Measurements from ENCODE around the gene ZFAND2A. TPM values are rescaled to one million over a fixed set of nuclear protein-coding genes. Genes with fewer than 3 reads are reported as not detected.

ZFAND2A gene
- polyA plus RNA-seq, 1 donor (not counting 4 experiments of a cell fraction or from before 2014, with no cell fraction given) = 25.5 TPM

DNA sequence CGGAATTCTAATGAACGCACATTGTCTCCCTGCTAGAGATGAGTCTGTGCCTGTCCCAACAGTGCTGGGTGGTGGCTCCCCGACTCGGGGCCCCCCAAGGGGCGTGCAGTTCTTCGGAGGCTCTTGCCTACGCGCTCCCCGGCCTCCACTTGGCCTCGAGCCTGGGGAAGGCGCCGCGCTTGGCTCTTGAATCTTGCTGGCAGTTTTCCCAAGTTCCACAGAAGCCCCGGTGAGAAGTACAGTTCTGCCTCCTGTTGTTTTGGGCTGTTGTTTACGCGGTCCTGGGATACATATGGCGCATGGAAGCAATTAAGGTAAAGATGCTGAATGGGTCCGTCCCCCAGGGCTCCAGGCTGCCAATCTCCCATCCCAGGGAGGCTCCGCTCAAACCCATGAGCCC lies 40.0 kb upstream of the ZFAND2A start:
- TF ChIP-seq, protein P1, sequence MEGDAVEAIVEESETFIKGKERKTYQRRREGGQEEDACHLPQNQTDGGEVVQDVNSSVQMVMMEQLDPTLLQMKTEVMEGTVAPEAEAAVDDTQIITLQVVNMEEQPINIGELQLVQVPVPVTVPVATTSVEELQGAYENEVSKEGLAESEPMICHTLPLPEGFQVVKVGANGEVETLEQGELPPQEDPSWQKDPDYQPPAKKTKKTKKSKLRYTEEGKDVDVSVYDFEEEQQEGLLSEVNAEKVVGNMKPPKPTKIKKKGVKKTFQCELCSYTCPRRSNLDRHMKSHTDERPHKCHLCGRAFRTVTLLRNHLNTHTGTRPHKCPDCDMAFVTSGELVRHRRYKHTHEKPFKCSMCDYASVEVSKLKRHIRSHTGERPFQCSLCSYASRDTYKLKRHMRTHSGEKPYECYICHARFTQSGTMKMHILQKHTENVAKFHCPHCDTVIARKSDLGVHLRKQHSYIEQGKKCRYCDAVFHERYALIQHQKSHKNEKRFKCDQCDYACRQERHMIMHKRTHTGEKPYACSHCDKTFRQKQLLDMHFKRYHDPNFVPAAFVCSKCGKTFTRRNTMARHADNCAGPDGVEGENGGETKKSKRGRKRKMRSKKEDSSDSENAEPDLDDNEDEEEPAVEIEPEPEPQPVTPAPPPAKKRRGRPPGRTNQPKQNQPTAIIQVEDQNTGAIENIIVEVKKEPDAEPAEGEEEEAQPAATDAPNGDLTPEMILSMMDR (optimal IDR thresholded peaks at IDR 0.05 in 1 of 3, IDR thresholded peaks at IDR 0.05 in 1 of 3, conservative IDR thresholded peaks at IDR 0.05 in 1 of 3; ENCODE audit: extremely low read depth in 1 of 3, insufficient read depth in 2 of 3, low read length in 3 of 3) = no peak
- no peak for TF ChIP-seq EZH2 (IDR thresholded peaks at IDR 0.05; ENCODE audit: low read length)
- H3K4me1 ChIP-seq (ENCODE audit: control insufficient read depth, extremely low read depth, insufficient read depth, low read length) = no peaks in the 10 kb centered on the region
- FAIRE-seq (no peak), DNase-seq (ENCODE audit: low read depth, low spot score) (no peak)
- no peak overlapping the region for H2AFZ ChIP-seq (ENCODE audit: control insufficient read depth, low read length)
- no peak overlapping the region for H3K4me2 ChIP-seq (ENCODE audit: control insufficient read depth, extremely low read depth, insufficient read depth, low read depth, low read length)
- no peaks in the 10 kb centered on the region for H4K20me1 ChIP-seq (ENCODE audit: control insufficient read depth, extremely low read depth, insufficient read depth, low read length)
- no peaks in the 10 kb centered on the region for H3K9me3 ChIP-seq (ENCODE audit: control insufficient read depth, low read depth, low read length)
- dilution Hi-C loops (cut with MboI; ENCODE audit: extremely low pct_ligation_motif_present, low sequenced_read_pairs) = no loop called here
- no peaks in the 10 kb centered on the region for H3K36me3 ChIP-seq (ENCODE audit: control insufficient read depth in 2 of 2, extremely low read depth in 1 of 2, insufficient read depth in 2 of 2, low read length in 2 of 2)
- peaks cover 22% of the 10 kb centered on the region for H3K27me3 ChIP-seq (ENCODE audit: control insufficient read depth, extremely low read depth, insufficient read depth, low read length)
- no peak overlapping the region for H3K9ac ChIP-seq (ENCODE audit: control insufficient read depth, extremely low read depth, insufficient read depth, low read length)
- no peaks in the 10 kb centered on the region for H3K9me1 ChIP-seq (ENCODE audit: control insufficient read depth, extremely low read depth, insufficient read depth, low read length)
- H3K4me3 ChIP-seq (ENCODE audit: control insufficient read depth in 2 of 3, extremely low read depth in 1 of 3, insufficient read depth in 2 of 3, low read depth in 1 of 3, low read length in 3 of 3) = no peak overlapping the region
- H3K27ac ChIP-seq (ENCODE audit: control insufficient read depth, insufficient read depth, low read length) = no peak overlapping the region
- no peaks in the 10 kb centered on the region for H3K79me2 ChIP-seq (ENCODE audit: control insufficient read depth, insufficient read depth, low read length)

DNA sequence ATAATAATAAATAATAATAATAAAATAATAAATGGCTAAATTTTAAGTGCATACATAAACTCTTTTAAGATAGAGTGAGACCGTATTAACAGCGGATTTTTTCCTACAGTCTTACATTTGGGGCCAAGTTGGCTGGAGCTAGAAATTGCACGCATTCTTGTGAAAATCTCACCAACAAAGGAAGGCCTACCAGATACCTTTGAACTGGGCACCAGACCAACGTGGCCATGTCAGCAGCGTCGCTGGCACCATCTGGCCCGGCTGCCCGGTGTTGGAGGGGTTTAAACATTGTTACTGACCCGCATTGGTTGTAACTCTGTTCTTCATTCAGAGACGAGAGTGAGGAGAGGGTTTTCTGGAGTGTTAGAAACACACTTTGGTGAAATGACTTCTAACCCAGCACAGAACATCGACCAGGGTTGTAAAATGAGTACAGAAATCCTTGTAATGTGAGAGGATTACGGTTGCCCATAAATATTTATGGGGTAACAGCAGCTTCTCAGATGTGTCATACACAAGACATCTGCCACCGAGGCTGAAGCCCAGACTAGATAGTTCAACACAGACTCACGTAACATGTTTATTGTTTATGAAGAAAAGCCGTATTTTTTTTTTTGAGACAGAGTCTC lies 38.1 kb upstream of the ZFAND2A start:
- peaks cover 36% of the 10 kb centered on the region for H3K27me3 ChIP-seq (ENCODE audit: control insufficient read depth, extremely low read depth, insufficient read depth, low read length)
- no peaks in the 10 kb centered on the region for H3K79me2 ChIP-seq (ENCODE audit: control insufficient read depth, insufficient read depth, low read length)
- peaks cover 3% of the 10 kb centered on the region for H3K4me1 ChIP-seq (ENCODE audit: control insufficient read depth, extremely low read depth, insufficient read depth, low read length)
- no peaks in the 10 kb centered on the region for H3K9me3 ChIP-seq (ENCODE audit: control insufficient read depth, low read depth, low read length)
- H4K20me1 ChIP-seq (ENCODE audit: control insufficient read depth, extremely low read depth, insufficient read depth, low read length) = no peaks in the 10 kb centered on the region
- H3K27ac ChIP-seq (ENCODE audit: control insufficient read depth, insufficient read depth, low read length) = no peak overlapping the region
- H3K9me1 ChIP-seq (ENCODE audit: control insufficient read depth, extremely low read depth, insufficient read depth, low read length) = no peaks in the 10 kb centered on the region
- H3K4me3 ChIP-seq (ENCODE audit: control insufficient read depth in 2 of 3, extremely low read depth in 1 of 3, insufficient read depth in 2 of 3, low read depth in 1 of 3, low read length in 3 of 3) = no peak overlapping the region
- H3K36me3 ChIP-seq (ENCODE audit: control insufficient read depth in 2 of 2, extremely low read depth in 1 of 2, insufficient read depth in 2 of 2, low read length in 2 of 2) = no peaks in the 10 kb centered on the region
- DNase-seq (ENCODE audit: low read depth, low spot score) (no peak), FAIRE-seq (no peak)
- H3K9ac ChIP-seq (ENCODE audit: control insufficient read depth, extremely low read depth, insufficient read depth, low read length) = no peak overlapping the region
- dilution Hi-C loops (cut with MboI; ENCODE audit: extremely low pct_ligation_motif_present, low sequenced_read_pairs) = no loop called here
- TF ChIP-seq EZH2 (IDR thresholded peaks at IDR 0.05; ENCODE audit: low read length) = no peak
- TF ChIP-seq, protein P1 (optimal IDR thresholded peaks at IDR 0.05 in 1 of 3, IDR thresholded peaks at IDR 0.05 in 1 of 3, conservative IDR thresholded peaks at IDR 0.05 in 1 of 3; ENCODE audit: extremely low read depth in 1 of 3, insufficient read depth in 2 of 3, low read length in 3 of 3) = no peak
- no peak overlapping the region for H3K4me2 ChIP-seq (ENCODE audit: control insufficient read depth, extremely low read depth, insufficient read depth, low read depth, low read length)
- H2AFZ ChIP-seq (ENCODE audit: control insufficient read depth, low read length) = no peak overlapping the region

All from keratinocyte (primary cell).